ENCODE results near the gene SIAH1. TPM values are rescaled to one million over a fixed set of nuclear protein-coding genes. Genes with fewer than 3 reads are reported as not detected.
A peak's percentile ranks its signal among the peaks of the same experiment; 100 is the strongest.
"Not testable (repeated sequence)": the region's sequence is repeated elsewhere in the genome, so short reads cannot be mapped to it uniquely, and the experiment has no call there.

Gene SIAH1
- total RNA-seq, 1 experiment from 2014 or later: 7.7 TPM

- no peaks in the 10 kb centered on the region for H3K9me3 ChIP-seq
- no peaks in the 10 kb centered on the region for H3K36me3 ChIP-seq
- no peaks in the 10 kb centered on the region for H3K27me3 ChIP-seq
- DNase-seq: no peak
- no peak overlapping the region for H3K4me3 ChIP-seq
Measured at GRCh38 chr16:48373258-48374029, 11.8 kb downstream of the SIAH1 start.

- H3K9me3 ChIP-seq: no peaks in the 10 kb centered on the region
- no peak overlapping the region for H3K4me3 ChIP-seq
- no peak for DNase-seq
- no peaks in the 10 kb centered on the region for H3K27me3 ChIP-seq
- no peaks in the 10 kb centered on the region for H3K36me3 ChIP-seq
Measured at GRCh38 chr16:48372744-48373143, 12.5 kb downstream of the SIAH1 start.

- Histone ChIP-seq H3K4me3 (no peak overlapping the region), H3K9me3 (no peaks in the 10 kb centered on the region), H3K36me3 (no peaks in the 10 kb centered on the region), H3K27me3 (no peaks in the 10 kb centered on the region)
- no peak for DNase-seq
Measured at GRCh38 chr16:48371393-48371780, 13.8 kb downstream of the SIAH1 start.

- H3K36me3 ChIP-seq: not testable (repeated sequence)
Measured at GRCh38 chr16:48370668-48371392, 14.4 kb downstream of the SIAH1 start.

GRCh38 chr16:48370229-48370628 is 15.0 kb downstream of the SIAH1 start:
- no peak overlapping the region for H3K4me3 ChIP-seq
- no peaks in the 10 kb centered on the region for H3K9me3 ChIP-seq
- no peaks in the 10 kb centered on the region for H3K27me3 ChIP-seq
- no peaks in the 10 kb centered on the region for H3K36me3 ChIP-seq
- DNase-seq: no peak

More at GRCh38 chr16:48370668-48371392, 14.4 kb downstream of the SIAH1 start:
- H3K9me3 ChIP-seq, DNase-seq, H3K4me3 ChIP-seq, H3K27me3 ChIP-seq: not testable (repeated sequence)

- Histone ChIP-seq H3K4me3 (no peak overlapping the region), H3K36me3 (no peaks in the 10 kb centered on the region), H3K27me3 (no peaks in the 10 kb centered on the region), H3K9me3 (no peaks in the 10 kb centered on the region)
- DNase-seq: no peak
Measured at GRCh38 chr16:48369765-48370164, 15.4 kb downstream of the SIAH1 start.

GRCh38 chr16:48367441-48368049 is 17.7 kb downstream of the SIAH1 start:
- H3K9me3 ChIP-seq: no peaks in the 10 kb centered on the region
- no peak overlapping the region for H3K4me3 ChIP-seq

GRCh38 chr16:48366165-48367093 is 18.8 kb downstream of the SIAH1 start:
- Histone ChIP-seq H3K27me3 (no peaks in the 10 kb centered on the region), H3K4me3 (peak overlapping the region; percentile 54), H3K36me3 (peaks cover 3% of the 10 kb centered on the region), H3K9me3 (no peaks in the 10 kb centered on the region)
- DNase-seq: peak; percentile 73

More at GRCh38 chr16:48367441-48368049, 17.7 kb downstream of the SIAH1 start:
- DNase-seq: no peak
- H3K27me3 ChIP-seq: no peaks in the 10 kb centered on the region
- no peaks in the 10 kb centered on the region for H3K36me3 ChIP-seq

GRCh38 chr16:48365601-48366164 is 19.5 kb downstream of the SIAH1 start:
- Histone ChIP-seq H3K27me3 (no peaks in the 10 kb centered on the region), H3K9me3 (no peaks in the 10 kb centered on the region), H3K36me3 (peaks cover 5% of the 10 kb centered on the region), H3K4me3 (peak overlapping the region; percentile 54)
- DNase-seq: peak; percentile 88

- peak overlapping the region; percentile 54 for H3K4me3 ChIP-seq
- H3K36me3 ChIP-seq: peaks cover 5% of the 10 kb centered on the region
- no peak for DNase-seq
- H3K9me3 ChIP-seq: no peaks in the 10 kb centered on the region
- H3K27me3 ChIP-seq: no peaks in the 10 kb centered on the region
Measured at GRCh38 chr16:48365025-48365600, 20.1 kb downstream of the SIAH1 start.

- H3K27me3 ChIP-seq: no peaks in the 10 kb centered on the region
- no peaks in the 10 kb centered on the region for H3K9me3 ChIP-seq
- H3K4me3 ChIP-seq: no peak overlapping the region
- peaks cover 7% of the 10 kb centered on the region for H3K36me3 ChIP-seq
- DNase-seq: no peak
Measured at GRCh38 chr16:48361540-48362144, 23.6 kb downstream of the SIAH1 start.

GRCh38 chr16:48361012-48361411 is 24.2 kb downstream of the SIAH1 start:
- no peak for DNase-seq
- H3K4me3 ChIP-seq: no peak overlapping the region

GRCh38 chr16:48359983-48360382 is 25.2 kb downstream of the SIAH1 start:
- DNase-seq: no peak
- H3K4me3 ChIP-seq: no peak overlapping the region
- H3K27me3 ChIP-seq: no peaks in the 10 kb centered on the region
- H3K36me3 ChIP-seq: peaks cover 9% of the 10 kb centered on the region
- no peaks in the 10 kb centered on the region for H3K9me3 ChIP-seq

More at GRCh38 chr16:48361012-48361411, 24.2 kb downstream of the SIAH1 start:
- Histone ChIP-seq H3K27me3 (no peaks in the 10 kb centered on the region), H3K36me3 (peaks cover 9% of the 10 kb centered on the region), H3K9me3 (no peaks in the 10 kb centered on the region)

GRCh38 chr16:48358419-48358818 is 26.8 kb downstream of the SIAH1 start:
- no peak for DNase-seq
- H3K4me3 ChIP-seq: no peak overlapping the region
- no peaks in the 10 kb centered on the region for H3K9me3 ChIP-seq
- H3K27me3 ChIP-seq: no peaks in the 10 kb centered on the region
- peaks cover 9% of the 10 kb centered on the region for H3K36me3 ChIP-seq

- Histone ChIP-seq H3K4me3 (no peak overlapping the region), H3K36me3 (peaks cover 15% of the 10 kb centered on the region), H3K9me3 (no peaks in the 10 kb centered on the region), H3K27me3 (no peaks in the 10 kb centered on the region)
- no peak for DNase-seq
Measured at GRCh38 chr16:48356633-48357376, 28.4 kb downstream of the SIAH1 start.
